Esophagus squamous epithelium (tissue), 4 donors: Measurements from ENCODE around the gene ZNF592.

Source experiments
- CTCF ChIP-seq, 6 experiments: fragments of 450-650 bp in 4 of 6; fragments of 200-600 bp in 2 of 6; sonication (generic) in 2 of 6; IDR thresholded peaks; one replicate each; pipeline ENCODE4 v1.5.1; 2016 to 2019; ENCODE audit warnings: antibody characterized with exemption in 6 of 6, mild to moderate bottlenecking in 4 of 6, moderate library complexity in 4 of 6
- POLR2A ChIP-seq, 4 donors: fragments of 450-650 bp; IDR thresholded peaks; one replicate each; pipeline ENCODE4 v1.6.1; 2017; ENCODE audit warnings: antibody characterized with exemption in 4 of 4, mild to moderate bottlenecking in 4 of 4, moderate library complexity in 3 of 4

DNA sequence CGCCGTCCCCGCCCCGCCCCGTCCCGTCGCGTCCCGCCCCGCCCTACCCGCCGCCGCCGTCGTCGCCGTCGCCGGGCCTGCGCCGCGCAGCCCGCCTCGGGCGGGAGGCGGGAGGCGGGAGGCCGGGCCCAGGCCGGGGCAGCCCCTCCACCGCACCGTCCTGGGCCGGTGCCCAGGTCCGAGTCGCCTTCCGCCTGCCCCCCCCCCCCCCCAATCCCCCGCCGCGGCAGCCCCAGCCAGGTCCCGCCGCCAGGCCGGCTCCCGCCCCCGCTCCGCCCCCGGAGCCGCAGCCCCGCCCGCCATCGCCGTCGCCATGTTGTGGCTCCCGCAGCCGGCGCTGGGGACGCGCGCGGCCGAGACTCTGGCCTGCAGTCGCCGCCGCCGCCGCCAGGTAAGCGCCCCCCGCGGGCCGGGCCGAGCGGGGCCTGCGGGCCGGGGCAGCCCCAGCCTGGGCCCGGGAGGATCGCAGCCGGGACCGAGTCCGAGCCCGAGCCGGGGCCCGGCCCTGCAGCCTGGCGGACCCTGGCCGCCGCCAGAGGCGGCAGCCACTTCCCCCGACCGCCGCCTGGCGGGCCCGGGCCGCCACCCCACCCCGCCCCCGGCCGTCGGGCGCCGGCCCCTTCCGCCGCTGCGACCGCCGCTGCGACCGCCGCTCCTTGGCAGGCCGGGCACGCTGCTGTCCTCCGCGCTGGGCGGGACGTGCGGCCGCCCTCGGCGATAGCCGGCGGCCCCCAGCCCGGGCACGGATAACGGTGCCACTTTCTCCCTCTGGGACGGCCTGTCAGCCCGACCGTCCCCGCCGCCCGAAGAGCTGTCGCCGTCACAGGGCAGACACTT is at the start of gene ZNF592:
- TF ChIP-seq CTCF (IDR thresholded peaks at IDR 0.05) (peak in 4 of 6 experiments; percentile 22 to 66 (median 60)), POLR2A (IDR thresholded peaks at IDR 0.05) (peak in 2 of 4 donors; percentile 28 to 63)
